Mucosa of rectum (tissue), 2 donors: ENCODE results near the gene AMN.
"Not testable (repeated sequence)": the region's sequence is repeated elsewhere in the genome, so short reads cannot be mapped to it uniquely, and the experiment has no call there.

ENCODE experiments used
- H3K27ac ChIP-seq, 2 donors: one replicate each; pipeline ENCODE4 v1.7.0; 2013; ENCODE audit warnings: inconsistent platforms in 2 of 2, low read depth in 2 of 2, low read length in 2 of 2
- H3K27me3 ChIP-seq, 2 donors: one replicate each; pipeline ENCODE4 v1.7.0; 2013; ENCODE audit warnings: low read length in 2 of 2; ENCODE audit not compliant: control insufficient read depth in 2 of 2, insufficient read depth in 2 of 2
- H3K36me3 ChIP-seq, 2 donors: one replicate each; pipeline ENCODE4 v1.7.0; 2013; ENCODE audit warnings: low read length in 2 of 2; ENCODE audit not compliant: control insufficient read depth in 2 of 2, insufficient read depth in 2 of 2
- H3K4me1 ChIP-seq, 2 donors: one replicate each; pipeline ENCODE4 v1.7.0; 2013; ENCODE audit warnings: low read length in 2 of 2, mild to moderate bottlenecking in 1 of 2; ENCODE audit not compliant: control insufficient read depth in 2 of 2, insufficient read depth in 2 of 2
- H3K4me3 ChIP-seq, 2 donors: one replicate each; pipeline ENCODE4 v1.7.0; 2013; ENCODE audit warnings: low read length in 2 of 2
- H3K9ac ChIP-seq, 2 donors: one replicate each; pipeline ENCODE4 v1.7.0; 2013; ENCODE audit warnings: low read length in 2 of 2, low read depth in 1 of 2, mild to moderate bottlenecking in 1 of 2
- H3K9me3 ChIP-seq, 2 donors: one replicate each; pipeline ENCODE4 v1.7.0; 2013; ENCODE audit warnings: low read length in 2 of 2; ENCODE audit not compliant: control insufficient read depth in 2 of 2
- donor health status: healthy.
- donor health status: Normal muscosa, but diverticular disease.

AMN gene

GRCh38 chr14:102922490-102923200 lies at the start of gene AMN:
Gene AMN, plus strand, starts transcription at chr14:102922663. Its CDS starts 26 bp downstream, at chr14:102922689.
- Histone ChIP-seq H3K4me1 (peaks cover 21 to 32% of the 10 kb centered on the region in 2 donors), H3K9ac (peak within 1 kb of the TSS; percentile 70 to 95), H3K4me3 (peak within 1 kb of the TSS; percentile 63 to 76), H3K27me3 (peaks cover 3 to 5% of the 10 kb centered on the region in 2 donors), H3K9me3 (no peaks in the 10 kb centered on the region), H3K36me3 (no peaks in the 10 kb centered on the region), H3K27ac (peak within 1 kb of the TSS; percentile 88 to 94)

- Histone ChIP-seq H3K27ac (peak overlapping the region; percentile 81), H3K36me3 (peaks cover 37 to 42% of the 10 kb centered on the region in 2 donors), H3K9me3 (no peaks in the 10 kb centered on the region), H3K27me3 (no peaks in the 10 kb centered on the region), H3K9ac (peak overlapping the region in 1 of 2 donors; percentile 36), H3K4me1 (peaks cover 35 to 39% of the 10 kb centered on the region in 2 donors), H3K4me3 (no peak overlapping the region)
Observed at GRCh38 chr14:102873131-102873530, 49.3 kb upstream of the AMN start.

GRCh38 chr14:102873546-102874061 lies 48.9 kb upstream of the AMN start:
- peaks cover 37 to 42% of the 10 kb centered on the region in 2 donors for H3K36me3 ChIP-seq
- H3K27ac ChIP-seq, result peak overlapping the region; percentile 81
- no peaks in the 10 kb centered on the region for H3K27me3 ChIP-seq
- no peak overlapping the region for H3K9ac ChIP-seq
- no peak overlapping the region for H3K4me3 ChIP-seq
- H3K9me3 ChIP-seq, result no peaks in the 10 kb centered on the region
- peaks cover 33 to 39% of the 10 kb centered on the region in 2 donors for H3K4me1 ChIP-seq

GRCh38 chr14:102875652-102876051 lies 46.8 kb upstream of the AMN start:
- Histone ChIP-seq H3K27me3 (no peaks in the 10 kb centered on the region), H3K9me3 (no peaks in the 10 kb centered on the region), H3K9ac (no peak overlapping the region), H3K4me1 (peaks cover 35 to 37% of the 10 kb centered on the region in 2 donors), H3K36me3 (peaks cover 36 to 40% of the 10 kb centered on the region in 2 donors), H3K27ac (no peak overlapping the region), H3K4me3 (no peak overlapping the region)

GRCh38 chr14:102877511-102877910 lies 45.0 kb upstream of the AMN start:
- Histone ChIP-seq H3K4me1 (peaks cover 23 to 24% of the 10 kb centered on the region in 2 donors), H3K36me3 (peaks cover 22 to 30% of the 10 kb centered on the region in 2 donors)
- not testable (repeated sequence) for H3K9ac ChIP-seq, H3K4me3 ChIP-seq, H3K27me3 ChIP-seq, H3K27ac ChIP-seq, H3K9me3 ChIP-seq

- H3K36me3 ChIP-seq, result peaks cover 22 to 30% of the 10 kb centered on the region in 2 donors
- H3K9ac ChIP-seq, result peak overlapping the region in 1 of 2 donors; percentile 37
- peak overlapping the region; percentile 77 to 80 for H3K27ac ChIP-seq
- H3K4me1 ChIP-seq, result peaks cover 16% of the 10 kb centered on the region in 2 donors
- H3K9me3 ChIP-seq, result no peaks in the 10 kb centered on the region
- H3K4me3 ChIP-seq, result no peak overlapping the region
- H3K27me3 ChIP-seq, result no peaks in the 10 kb centered on the region
Observed at GRCh38 chr14:102878174-102878969, 44.1 kb upstream of the AMN start.

GRCh38 chr14:102878970-102879460 lies 43.4 kb upstream of the AMN start:
- H3K4me1 ChIP-seq, result peaks cover 10 to 11% of the 10 kb centered on the region in 2 donors
- H3K4me3 ChIP-seq, result no peak overlapping the region
- H3K27ac ChIP-seq, result peak overlapping the region; percentile 77 to 80
- H3K27me3 ChIP-seq, result no peaks in the 10 kb centered on the region
- no peaks in the 10 kb centered on the region for H3K9me3 ChIP-seq
- peak overlapping the region in 1 of 2 donors; percentile 37 for H3K9ac ChIP-seq
- H3K36me3 ChIP-seq, result peaks cover 24 to 32% of the 10 kb centered on the region in 2 donors

- Histone ChIP-seq H3K9ac (no peak overlapping the region), H3K27me3 (no peaks in the 10 kb centered on the region), H3K9me3 (no peaks in the 10 kb centered on the region), H3K4me1 (peaks cover 10 to 14% of the 10 kb centered on the region in 2 donors), H3K27ac (peak overlapping the region in 1 of 2 donors; percentile 54), H3K36me3 (peaks cover 12 to 31% of the 10 kb centered on the region in 2 donors), H3K4me3 (no peak overlapping the region)
Observed at GRCh38 chr14:102882226-102882906, 40.1 kb upstream of the AMN start.

- no peaks in the 10 kb centered on the region for H3K27me3 ChIP-seq
- no peak overlapping the region for H3K9ac ChIP-seq
- H3K27ac ChIP-seq, result peak overlapping the region; percentile 26 to 54
- H3K36me3 ChIP-seq, result peaks cover 15 to 29% of the 10 kb centered on the region in 2 donors
- no peak overlapping the region for H3K4me3 ChIP-seq
- no peaks in the 10 kb centered on the region for H3K9me3 ChIP-seq
- peaks cover 10 to 14% of the 10 kb centered on the region in 2 donors for H3K4me1 ChIP-seq
Observed at GRCh38 chr14:102883089-102883541, 39.3 kb upstream of the AMN start.
